Natural killer cell (primary cell): ENCODE results near the gene MGAT4C. TPM values are rescaled to one million over a fixed set of nuclear protein-coding genes. Genes with fewer than 3 reads are reported as not detected.

Experiments
- ATAC-seq, 3 donors: fragments of 150-1000 bp in 2 of 3; fragments of 200-7000 bp in 1 of 3; cut with Tn5 transposase; 1 replicate in 1 of 3; 2 replicates in 2 of 3; pipeline ENCODE4 v1.10.0; 2021; ENCODE audit warnings: mild to moderate bottlenecking in 2 of 3, moderate library complexity in 2 of 3
- DNase-seq, 2 donors: peaks; one replicate each; pipeline versions ENCODE4 v3.0.0 to v3.0.0-alpha.2; 2013 to 2021; ENCODE audit warnings: mixed read lengths in 1 of 2
- H3K27ac ChIP-seq: one replicate; pipeline ENCODE4 v1.5.1; 2013; ENCODE audit warnings: mild to moderate bottlenecking, low read length
- H3K27me3 ChIP-seq: one replicate; pipeline ENCODE4 v1.6.1; 2013; ENCODE audit warnings: low read length; ENCODE audit not compliant: control insufficient read depth, insufficient read depth
- H3K36me3 ChIP-seq: one replicate; pipeline ENCODE4 v1.6.1; 2013; ENCODE audit warnings: low read length; ENCODE audit not compliant: control insufficient read depth, insufficient read depth
- H3K4me1 ChIP-seq: one replicate; pipeline ENCODE4 v1.6.1; 2013; ENCODE audit warnings: low read length; ENCODE audit not compliant: control insufficient read depth, insufficient read depth
- H3K4me3 ChIP-seq: one replicate; pipeline ENCODE4 v1.5.1; 2013; ENCODE audit warnings: low read length
- H3K9me3 ChIP-seq: one replicate; pipeline ENCODE4 v1.6.1; 2013; ENCODE audit warnings: low read length; ENCODE audit not compliant: control insufficient read depth, insufficient read depth
- H3K27ac Mint-ChIP-seq, 2 donors: one replicate each; pipeline ENCODE4 v1.8.0; 2022; ENCODE audit warnings: mild to moderate bottlenecking in 2 of 2, mixed read lengths in 2 of 2, moderate library complexity in 1 of 2
- H3K27me3 Mint-ChIP-seq, 2 donors: one replicate each; pipeline ENCODE4 v1.8.0; 2022; ENCODE audit warnings: low read depth in 2 of 2, mixed read lengths in 2 of 2
- H3K36me3 Mint-ChIP-seq: one replicate; pipeline ENCODE4 v1.8.0; 2022; ENCODE audit warnings: mixed read lengths
- H3K4me1 Mint-ChIP-seq, 2 donors: one replicate each; pipeline ENCODE4 v1.8.0; 2022; ENCODE audit warnings: mixed read lengths in 2 of 2
- H3K4me3 Mint-ChIP-seq: one replicate; pipeline ENCODE4 v1.8.0; 2022; ENCODE audit warnings: mild to moderate bottlenecking, moderate library complexity, mixed read lengths
- H3K9me3 Mint-ChIP-seq, 2 donors: one replicate each; pipeline ENCODE4 v1.8.0; 2022; ENCODE audit warnings: mixed read lengths in 2 of 2
- WGBS: methylation state at CpG from one replicate; pipeline ENCODE4 v1.1.7; 2013; ENCODE audit warnings: missing lambda C conversion rate; ENCODE audit not compliant: insufficient coverage; 5-methylcytosine and 5-hydroxymethylcytosine counted together
- intact Hi-C: fragments of 100-400 bp; cut with micrococcal nuclease; formaldehyde crosslinking; loops from one replicate; pipeline ENCODE4 v1.14.2; 2022
- total RNA-seq, 4 donors: library from RNA; stranded (reverse); fragments of 120-200 nt in 1 of 4; gene quantifications; one replicate each; pipeline versions ENCODE4 v1.2.3 to v1.2.4, GENCODE V29; 2013 to 2022
- TF ChIP-seq, protein P1 (sequence below): fragments of 200-600 bp; IDR thresholded peaks from one replicate; pipeline ENCODE4 v1.8.0; 2022; ENCODE audit warnings: antibody characterized with exemption

The MGAT4C gene
- total RNA-seq, 3 donors from 2014 or later (not counting 1 experiment from before 2014, with no cell fraction given) = not detected

DNA sequence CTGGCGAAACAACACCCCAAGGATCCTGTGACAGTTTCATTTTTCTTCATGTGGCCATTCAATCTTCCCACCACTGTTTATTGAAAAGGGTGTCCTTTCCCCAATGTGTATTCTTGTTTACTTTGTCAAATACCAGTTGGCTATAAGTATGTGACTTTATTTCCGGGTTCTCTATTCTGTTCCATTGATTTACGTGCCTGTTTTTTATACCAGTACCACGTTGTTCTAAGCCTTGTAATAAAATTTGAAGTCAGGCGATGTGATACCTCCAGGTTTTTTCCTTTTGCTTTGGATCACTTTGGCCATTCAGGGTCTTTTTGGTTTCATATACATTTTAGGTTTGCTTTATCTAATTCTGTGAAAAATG is 9.1 kb upstream of the MGAT4C start:
- TF ChIP-seq, protein P1, sequence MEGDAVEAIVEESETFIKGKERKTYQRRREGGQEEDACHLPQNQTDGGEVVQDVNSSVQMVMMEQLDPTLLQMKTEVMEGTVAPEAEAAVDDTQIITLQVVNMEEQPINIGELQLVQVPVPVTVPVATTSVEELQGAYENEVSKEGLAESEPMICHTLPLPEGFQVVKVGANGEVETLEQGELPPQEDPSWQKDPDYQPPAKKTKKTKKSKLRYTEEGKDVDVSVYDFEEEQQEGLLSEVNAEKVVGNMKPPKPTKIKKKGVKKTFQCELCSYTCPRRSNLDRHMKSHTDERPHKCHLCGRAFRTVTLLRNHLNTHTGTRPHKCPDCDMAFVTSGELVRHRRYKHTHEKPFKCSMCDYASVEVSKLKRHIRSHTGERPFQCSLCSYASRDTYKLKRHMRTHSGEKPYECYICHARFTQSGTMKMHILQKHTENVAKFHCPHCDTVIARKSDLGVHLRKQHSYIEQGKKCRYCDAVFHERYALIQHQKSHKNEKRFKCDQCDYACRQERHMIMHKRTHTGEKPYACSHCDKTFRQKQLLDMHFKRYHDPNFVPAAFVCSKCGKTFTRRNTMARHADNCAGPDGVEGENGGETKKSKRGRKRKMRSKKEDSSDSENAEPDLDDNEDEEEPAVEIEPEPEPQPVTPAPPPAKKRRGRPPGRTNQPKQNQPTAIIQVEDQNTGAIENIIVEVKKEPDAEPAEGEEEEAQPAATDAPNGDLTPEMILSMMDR = no peak
- H3K9me3 Mint-ChIP-seq = peaks cover 8 to 14% of the 10 kb centered on the region in 2 donors
- H3K27ac ChIP-seq = no peak overlapping the region
- intact Hi-C loops = no loop called here
- no peak overlapping the region for H3K27ac Mint-ChIP-seq
- ATAC-seq (no peak), DNase-seq (no peak)
- H3K36me3 ChIP-seq = no peaks in the 10 kb centered on the region
- 78% methylated on average over 5 of the region's 5 CpGs for WGBS
- H3K4me1 Mint-ChIP-seq = no peaks in the 10 kb centered on the region
- H3K27me3 ChIP-seq = no peaks in the 10 kb centered on the region
- peaks cover 16% of the 10 kb centered on the region for H3K36me3 Mint-ChIP-seq
- no peaks in the 10 kb centered on the region for H3K4me1 ChIP-seq
- H3K4me3 Mint-ChIP-seq = no peak overlapping the region
- H3K9me3 ChIP-seq = peaks cover 4% of the 10 kb centered on the region
- peaks cover 0 to 3% of the 10 kb centered on the region in 2 donors for H3K27me3 Mint-ChIP-seq
- H3K4me3 ChIP-seq = no peak overlapping the region

DNA sequence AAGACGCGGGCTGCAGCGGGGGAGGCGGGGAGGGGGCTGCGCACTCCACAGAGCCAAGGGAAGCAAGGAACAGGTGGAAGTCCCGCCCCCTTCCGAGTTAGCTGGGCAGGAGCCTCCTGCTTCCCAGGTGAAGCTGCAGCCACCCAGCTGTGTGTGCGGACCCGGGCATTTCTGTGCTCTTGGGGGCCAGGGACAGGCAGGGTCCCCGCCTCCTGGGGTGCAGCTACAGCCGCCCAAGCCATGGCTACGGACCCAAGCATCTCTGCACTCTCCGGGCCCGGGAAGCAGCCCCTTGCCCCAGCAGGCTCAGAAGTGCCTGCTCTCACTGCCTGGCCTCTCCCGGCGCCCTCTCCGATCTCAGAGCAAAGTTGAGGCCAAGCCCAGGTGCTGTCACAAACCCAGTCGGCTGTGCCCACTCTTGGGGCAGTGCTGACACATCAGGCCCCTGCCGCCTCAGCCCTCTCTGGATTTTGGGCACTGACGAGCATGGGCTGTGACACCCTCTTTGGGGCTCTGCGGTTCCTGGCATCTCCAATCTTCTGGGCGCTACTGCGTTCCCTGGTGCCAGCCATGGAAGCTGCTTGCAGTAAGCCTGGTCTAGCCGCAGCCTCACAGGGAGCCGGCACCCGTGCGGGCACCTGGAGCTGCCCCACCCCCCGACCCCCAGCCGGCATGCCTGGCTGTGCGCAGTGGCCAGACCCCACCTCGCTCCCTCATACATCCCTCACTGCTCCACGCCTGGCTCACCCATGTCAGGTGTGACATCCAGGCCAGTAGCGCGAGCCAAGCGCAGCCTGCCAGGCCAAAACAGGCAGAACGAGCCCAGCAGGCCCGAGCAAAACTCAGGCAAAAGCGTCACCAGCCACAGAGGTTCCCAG is 8.5 kb upstream of the MGAT4C start:
- intact Hi-C loops = no loop called here
- H3K4me1 Mint-ChIP-seq = no peaks in the 10 kb centered on the region
- peaks cover 0 to 3% of the 10 kb centered on the region in 2 donors for H3K27me3 Mint-ChIP-seq
- H3K36me3 Mint-ChIP-seq = peaks cover 16% of the 10 kb centered on the region
- no peak for DNase-seq
- TF ChIP-seq, protein P1 = no peak
- 33% methylated on average over 38 of the region's 38 CpGs for WGBS
- Histone ChIP-seq H3K9me3 (peaks cover 4% of the 10 kb centered on the region), H3K27ac (no peak overlapping the region), H3K27me3 (no peaks in the 10 kb centered on the region), H3K36me3 (no peaks in the 10 kb centered on the region), H3K4me1 (no peaks in the 10 kb centered on the region), H3K4me3 (no peak overlapping the region)
- ATAC-seq = no peak
- peaks cover 8 to 14% of the 10 kb centered on the region in 2 donors for H3K9me3 Mint-ChIP-seq
- H3K4me3 Mint-ChIP-seq = no peak overlapping the region
- no peak overlapping the region for H3K27ac Mint-ChIP-seq

DNA sequence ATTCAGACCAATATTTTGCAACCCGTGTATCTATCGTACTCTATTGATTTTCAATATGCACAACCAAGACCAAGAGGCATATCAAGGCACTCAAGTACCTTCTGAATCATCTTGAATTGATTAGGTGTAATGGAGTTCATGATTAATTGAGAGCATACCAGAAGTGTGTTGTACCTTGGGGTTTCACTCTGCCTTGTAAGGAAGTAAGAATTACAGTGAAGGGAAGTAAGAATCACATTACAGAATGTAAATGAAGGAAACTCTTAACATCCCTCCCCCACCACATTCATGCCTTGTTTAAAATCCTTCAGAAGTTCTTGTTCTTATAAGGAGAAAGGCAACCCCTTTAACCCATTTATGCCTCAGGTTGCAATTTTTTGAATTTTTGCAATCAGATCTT is 5.4 kb upstream of the MGAT4C start:
- Histone ChIP-seq H3K4me1 (no peaks in the 10 kb centered on the region), H3K36me3 (no peaks in the 10 kb centered on the region), H3K27ac (no peak overlapping the region), H3K9me3 (peaks cover 4% of the 10 kb centered on the region), H3K27me3 (no peaks in the 10 kb centered on the region), H3K4me3 (no peak overlapping the region)
- H3K27ac Mint-ChIP-seq = no peak overlapping the region
- H3K27me3 Mint-ChIP-seq = peaks cover 0 to 3% of the 10 kb centered on the region in 2 donors
- DNase-seq (no peak), ATAC-seq (no peak)
- TF ChIP-seq, protein P1 = no peak
- no peaks in the 10 kb centered on the region for H3K4me1 Mint-ChIP-seq
- intact Hi-C loops = no loop called here
- H3K36me3 Mint-ChIP-seq = peaks cover 11% of the 10 kb centered on the region
- peaks cover 8 to 9% of the 10 kb centered on the region in 2 donors for H3K9me3 Mint-ChIP-seq
- no peak overlapping the region for H3K4me3 Mint-ChIP-seq
- 100% methylated on average over 2 of the region's 2 CpGs for WGBS
